ENCODE measurements around the gene TAF1. TPM values are rescaled to one million over a fixed set of nuclear protein-coding genes. Genes with fewer than 3 reads are reported as not detected.
"Not testable (repeated sequence)": the region's sequence is repeated elsewhere in the genome, so short reads cannot be mapped to it uniquely, and the experiment has no call there.

TAF1 gene
- total RNA-seq, 1 donor from 2014 or later = 28.4 TPM

DNA sequence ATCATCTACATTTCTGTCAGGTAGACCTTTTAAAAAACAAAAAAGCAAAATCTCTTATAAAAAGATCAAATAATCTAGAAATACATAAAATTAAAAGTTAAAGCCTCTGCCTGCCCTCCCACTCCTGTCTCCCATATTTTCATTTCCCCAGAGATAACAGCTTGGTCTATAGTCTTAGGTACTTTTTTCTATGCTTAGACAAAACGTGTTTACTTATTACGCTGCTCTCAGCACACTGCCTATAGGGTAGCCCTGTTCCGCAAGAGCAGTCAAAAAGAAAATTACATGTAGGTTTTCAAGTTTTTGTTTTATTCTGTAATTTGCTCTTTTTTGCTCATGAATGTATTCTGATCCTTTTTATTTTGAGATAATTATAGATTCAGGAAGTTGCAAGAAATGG lies 73.3 kb downstream of the TAF1 start:
- DNase-seq (ENCODE audit: low read depth in 2 of 2) = no peak

DNA sequence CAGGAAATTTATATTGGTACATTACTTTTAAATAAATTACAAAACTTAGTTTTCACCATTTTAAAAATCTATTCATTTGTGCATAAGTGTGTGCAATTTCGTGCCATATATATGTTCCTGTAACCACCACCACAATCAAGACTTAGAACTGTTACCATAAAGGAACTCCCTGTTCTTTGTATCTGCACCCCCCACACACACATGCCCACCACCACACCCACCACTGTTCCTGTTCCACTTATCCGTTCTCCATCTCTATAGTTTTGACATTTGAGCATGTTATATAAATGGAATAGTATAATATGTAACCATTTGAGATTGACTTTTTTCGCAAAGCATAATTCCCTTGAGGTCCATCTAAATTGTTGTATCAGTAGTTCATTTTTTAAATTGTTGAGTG lies 73.7 kb downstream of the TAF1 start:
- no peak for DNase-seq (ENCODE audit: low read depth in 2 of 2)

GRCh38 chrX:71440401-71440800 lies 74.2 kb downstream of the TAF1 start:
- DNase-seq (ENCODE audit: low read depth in 2 of 2) = no peak

DNA sequence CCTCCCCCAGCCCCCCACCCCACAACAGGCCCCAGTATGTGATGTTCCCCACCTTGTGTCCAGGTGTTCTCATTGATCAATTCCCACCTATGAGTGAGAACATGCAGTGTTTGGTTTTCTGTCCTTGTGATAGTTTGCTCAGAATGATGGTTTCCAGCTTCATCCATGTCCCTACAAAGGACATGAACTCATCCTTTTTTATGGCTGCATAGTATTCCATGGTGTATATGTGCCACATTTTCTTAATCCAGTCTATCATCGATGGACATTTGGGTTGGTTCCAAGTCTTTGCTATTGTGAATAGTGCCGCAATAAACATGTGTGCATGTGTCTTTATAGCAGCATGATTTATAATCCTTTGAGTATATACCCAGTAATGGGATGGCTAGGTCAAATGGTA lies 75.7 kb downstream of the TAF1 start:
- DNase-seq (ENCODE audit: low read depth in 2 of 2) = not testable (repeated sequence)

GRCh38 chrX:71450433-71451106 lies 84.4 kb downstream of the TAF1 start:
- no peak for DNase-seq (ENCODE audit: low read depth in 2 of 2)

GRCh38 chrX:71451518-71451917 lies 85.4 kb downstream of the TAF1 start:
- not testable (repeated sequence) for DNase-seq (ENCODE audit: low read depth in 2 of 2)

DNA sequence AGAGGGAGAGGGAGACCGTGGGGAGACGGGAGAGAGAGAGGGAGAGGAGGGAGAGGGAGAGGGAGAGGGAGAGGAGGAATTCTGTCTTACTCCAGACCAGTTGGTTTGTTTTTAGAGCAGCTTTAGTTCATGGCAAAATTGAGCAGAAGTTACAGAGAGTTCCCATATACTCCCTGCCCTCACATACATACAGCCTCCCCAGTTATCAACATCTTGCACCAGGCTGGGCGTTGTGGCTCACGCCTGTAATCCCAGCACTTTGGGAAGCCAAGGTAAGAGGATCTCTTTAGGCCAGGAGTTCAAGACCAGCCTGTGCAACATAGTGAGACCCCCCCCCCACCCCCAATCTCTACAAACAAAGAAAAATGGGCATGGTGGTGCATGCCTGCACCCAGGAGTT lies 86.9 kb downstream of the TAF1 start:
- no peak for DNase-seq (ENCODE audit: low read depth in 2 of 2)

DNA sequence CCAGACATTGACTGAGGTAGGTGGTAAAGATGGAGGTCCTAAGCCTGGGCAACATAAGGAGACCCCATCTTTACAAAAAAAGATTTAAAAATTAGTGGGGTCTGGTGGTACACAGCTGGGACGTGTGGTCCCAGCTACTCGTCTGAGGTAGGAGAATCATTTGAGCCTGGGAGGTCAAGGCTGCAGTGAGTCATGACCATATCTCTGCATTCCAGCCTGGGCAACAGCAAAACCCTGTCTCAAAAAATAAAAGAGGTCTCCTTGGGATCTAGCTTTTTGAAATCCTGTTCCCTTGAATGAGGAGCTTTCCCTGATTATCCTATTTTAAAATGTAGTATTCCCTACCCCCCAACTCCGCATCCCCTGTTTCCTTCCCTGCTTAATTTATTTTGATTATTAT lies 88.1 kb downstream of the TAF1 start:
- no peak for DNase-seq (ENCODE audit: low read depth in 2 of 2)

DNA sequence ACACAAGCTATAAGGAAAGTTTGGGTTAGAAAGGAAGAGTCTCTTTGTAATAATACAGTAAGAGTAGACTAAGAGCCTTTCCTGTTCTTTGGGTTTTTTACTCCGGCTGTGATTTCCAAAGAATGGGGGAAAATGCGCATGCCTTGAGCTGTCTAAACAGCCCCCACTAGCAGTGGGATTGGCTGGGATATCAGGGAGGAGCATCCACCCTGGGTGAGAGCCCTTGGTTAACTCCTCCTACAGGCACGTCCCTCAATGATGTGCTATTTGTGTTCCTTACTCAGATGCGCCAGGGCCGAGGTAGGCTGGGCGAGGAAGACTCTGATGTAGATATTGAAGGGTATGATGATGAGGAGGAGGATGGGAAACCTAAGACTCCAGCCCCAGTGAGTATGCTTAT lies 92.7 kb downstream of the TAF1 start:
- DNase-seq (ENCODE audit: low read depth in 2 of 2) = no peak

DNA sequence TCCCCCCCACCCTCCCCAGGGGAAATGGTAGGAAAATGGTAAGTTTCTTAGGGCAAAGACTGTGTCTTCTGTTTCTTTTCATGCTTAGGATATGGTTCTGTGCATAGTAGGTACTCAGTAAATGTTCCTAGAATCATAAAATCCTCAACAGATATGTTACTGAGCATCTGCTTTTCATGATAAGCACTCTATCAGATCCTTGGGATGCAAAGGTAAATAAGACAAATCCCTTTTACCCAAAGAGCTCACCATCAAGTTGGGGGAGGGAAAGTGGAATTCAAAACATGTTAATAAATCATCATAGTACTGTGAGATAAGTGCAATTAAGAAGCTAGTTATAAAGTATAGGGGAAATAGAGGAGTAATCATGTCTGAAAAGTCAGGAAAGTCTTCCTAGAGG lies 98.8 kb downstream of the TAF1 start:
- DNase-seq (ENCODE audit: low read depth in 2 of 2) = no peak

- DNase-seq (ENCODE audit: low read depth in 2 of 2) = no peak
Measured at GRCh38 chrX:71466979-71467523, 100.9 kb downstream of the TAF1 start.

DNA sequence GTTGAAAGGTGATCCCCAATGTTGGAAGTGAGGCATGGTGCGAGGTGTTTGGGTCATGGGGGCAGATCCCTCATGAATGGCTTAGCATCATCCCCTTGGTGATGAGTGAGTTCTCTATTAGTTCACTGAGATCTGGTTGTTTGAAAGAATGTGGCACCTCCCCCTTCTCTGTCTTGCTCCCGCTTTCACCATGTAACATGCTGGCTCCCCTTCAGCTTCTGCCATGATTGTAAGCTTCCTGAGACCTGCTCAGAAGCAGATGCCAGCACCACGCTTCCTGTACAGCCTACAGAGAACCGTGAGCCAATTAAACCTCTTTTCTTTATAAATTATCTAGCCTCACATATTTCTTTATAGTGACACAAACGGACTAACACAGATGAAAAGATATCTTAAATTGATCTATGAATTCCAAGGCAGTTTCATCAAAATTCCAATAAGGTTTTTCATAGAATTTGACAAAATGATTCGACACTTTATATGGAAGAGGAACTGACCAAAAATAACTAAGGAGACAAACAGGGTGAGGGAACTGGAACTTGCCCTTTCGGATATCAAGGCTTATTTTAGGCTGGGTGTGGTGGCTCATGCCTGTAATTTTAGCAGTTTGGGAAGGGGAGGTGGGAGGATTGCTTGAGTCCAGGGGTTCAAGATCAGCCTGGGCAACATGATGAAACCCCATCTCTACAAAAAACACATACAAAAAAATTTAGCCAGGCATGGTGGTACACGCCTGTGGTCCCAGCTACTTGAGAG lies 109.8 kb downstream of the TAF1 start:
- no peak for DNase-seq (ENCODE audit: low read depth in 2 of 2)

DNA sequence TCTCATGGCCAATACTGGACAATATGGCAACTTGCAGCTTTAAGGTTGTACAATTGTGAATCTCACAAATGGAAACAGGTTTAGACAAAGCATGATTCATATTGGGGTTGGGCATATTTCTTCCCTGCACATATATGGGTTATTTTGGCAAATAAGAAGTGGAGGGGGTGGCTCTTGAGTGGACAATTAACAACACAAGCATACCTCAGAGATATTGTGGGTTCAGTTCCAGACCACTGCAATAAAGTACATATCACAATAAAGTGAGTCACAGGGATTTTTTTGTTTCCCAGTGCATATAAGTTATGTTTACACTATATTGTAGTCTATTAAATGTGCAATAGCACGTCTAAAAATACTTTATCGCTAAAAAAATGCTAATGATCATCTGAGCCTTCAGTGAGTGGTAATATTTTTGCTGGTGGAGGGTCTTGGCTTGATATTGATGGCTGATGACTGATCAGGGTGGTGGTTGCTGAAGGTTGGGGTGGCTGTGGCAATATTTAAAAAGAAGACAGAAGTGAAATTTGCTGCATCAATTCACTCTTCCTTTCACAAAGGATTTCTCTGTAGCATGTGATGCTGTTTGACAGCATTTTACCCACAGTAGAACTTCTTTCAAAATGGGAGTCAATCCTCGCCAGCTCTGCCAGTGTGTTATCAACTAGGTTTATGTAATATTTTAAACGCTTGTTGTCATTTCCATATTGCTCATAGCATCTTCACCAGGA lies 116.2 kb downstream of the TAF1 start:
- no peak for DNase-seq (ENCODE audit: low read depth in 2 of 2)

- DNase-seq (ENCODE audit: low read depth in 2 of 2) = no peak
Measured at GRCh38 chrX:71487814-71488213, 121.7 kb downstream of the TAF1 start.

DNA sequence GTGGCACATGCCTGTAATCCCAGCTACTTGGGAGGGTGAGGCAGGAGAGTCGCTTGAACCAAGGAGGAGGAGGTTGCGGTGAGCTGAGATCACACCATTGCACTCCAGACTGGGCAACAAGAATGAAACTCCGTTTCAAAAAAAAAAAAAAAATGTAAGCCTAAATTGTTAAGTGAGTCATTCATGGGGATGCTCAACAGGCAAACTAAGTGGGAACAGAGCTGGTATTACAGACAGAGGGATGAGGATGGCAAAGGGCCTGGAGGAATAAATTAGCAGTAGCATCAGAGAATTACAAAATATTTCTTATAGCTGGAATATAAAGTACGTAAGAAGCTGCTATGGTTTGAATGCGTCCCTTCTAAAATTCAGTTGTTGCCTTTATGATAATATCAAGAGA lies 123.4 kb downstream of the TAF1 start:
- DNase-seq (ENCODE audit: low read depth in 2 of 2) = no peak

DNA sequence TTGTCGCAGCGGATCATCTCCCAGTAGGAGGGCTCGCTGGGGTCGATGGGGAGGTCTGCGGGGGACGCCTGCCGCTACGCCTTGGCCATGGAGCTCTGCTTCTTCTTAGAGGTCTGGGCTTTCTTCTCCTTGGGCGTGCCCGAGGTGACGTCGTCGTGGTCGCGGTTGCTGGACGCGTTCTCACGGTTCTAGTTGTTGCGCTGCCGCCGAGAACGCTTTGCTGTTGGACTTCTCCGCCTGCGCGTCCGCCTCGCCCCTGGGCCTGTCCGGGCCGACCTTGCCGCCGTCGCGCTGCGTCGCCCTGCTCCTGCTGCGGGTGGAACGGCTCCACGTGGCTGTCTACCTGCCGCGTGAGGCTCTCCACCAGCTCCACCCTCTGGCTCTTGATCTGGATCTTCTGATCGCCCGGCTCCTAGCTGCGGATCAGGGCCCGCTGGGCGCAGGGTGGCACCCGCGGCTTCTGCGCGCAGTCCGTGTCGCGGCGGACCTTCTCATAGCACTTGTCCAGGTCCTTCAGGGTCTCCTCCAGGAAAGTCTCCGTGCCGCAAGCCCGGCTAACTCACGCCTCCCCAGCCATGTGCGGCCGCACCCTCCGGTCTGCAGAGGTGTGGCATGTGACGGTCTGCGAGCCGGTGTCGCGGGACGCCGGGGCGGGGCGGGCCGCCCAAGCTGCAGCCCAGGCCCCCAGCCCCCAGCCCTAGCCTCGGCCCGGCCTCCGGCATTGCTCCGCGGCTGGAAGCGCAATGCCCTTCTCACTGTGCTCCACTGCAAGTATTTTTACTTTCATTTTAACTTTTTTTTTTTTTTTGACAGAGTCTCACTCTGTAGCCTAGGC lies 126.3 kb downstream of the TAF1 start:
- peak; percentile 27 to 49 for DNase-seq (ENCODE audit: low read depth in 2 of 2)

DNA sequence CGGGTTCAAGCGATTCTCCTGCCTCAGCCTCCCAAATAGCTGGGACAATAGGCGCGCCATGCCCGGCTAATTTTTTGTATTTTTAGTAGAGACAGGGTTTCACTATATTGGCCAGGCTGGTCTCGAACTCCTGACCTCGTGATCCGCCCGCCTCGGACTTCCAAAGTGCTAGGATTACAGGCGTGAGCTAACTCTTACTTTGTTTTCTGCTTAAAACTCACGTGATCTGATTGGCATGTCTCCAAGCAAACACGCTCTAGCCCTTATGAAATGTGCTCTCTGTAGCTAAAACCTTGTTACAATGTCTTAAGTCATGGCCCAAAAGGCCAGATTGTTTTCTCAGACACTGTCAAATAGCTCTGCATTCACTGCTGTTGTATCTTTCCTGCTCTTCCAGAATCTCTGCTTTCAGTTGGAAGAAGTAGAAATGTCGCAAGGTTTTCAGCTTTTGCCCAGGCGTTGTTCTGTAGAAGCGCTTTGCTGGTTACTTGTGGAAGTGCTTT lies 127.0 kb downstream of the TAF1 start:
- DNase-seq (ENCODE audit: low read depth in 2 of 2) = peak in 1 of 2 donors; percentile 3

DNA sequence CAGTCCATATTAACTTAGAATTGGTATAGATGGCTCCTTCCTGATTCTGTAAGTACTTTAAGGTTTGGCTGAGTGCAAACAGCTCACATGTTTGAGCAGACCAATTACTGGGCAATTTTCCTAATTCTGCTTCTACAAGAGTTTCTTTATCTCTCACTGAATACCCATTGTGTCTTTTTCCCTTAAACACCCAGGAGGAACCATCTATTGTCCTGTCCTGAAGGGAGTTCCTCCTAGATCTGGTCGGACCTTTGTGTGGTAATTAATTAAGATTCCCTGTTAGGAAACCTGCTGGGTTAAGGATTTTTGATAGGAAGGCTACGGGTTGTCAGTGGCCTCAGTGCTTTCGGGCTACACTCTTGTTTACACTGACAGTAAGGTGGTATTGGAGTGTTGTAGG lies 129.8 kb downstream of the TAF1 start:
- DNase-seq (ENCODE audit: low read depth in 2 of 2) = not testable (repeated sequence)

- no peak for DNase-seq (ENCODE audit: low read depth in 2 of 2)
Measured at GRCh38 chrX:71496476-71496875, 130.3 kb downstream of the TAF1 start.

DNA sequence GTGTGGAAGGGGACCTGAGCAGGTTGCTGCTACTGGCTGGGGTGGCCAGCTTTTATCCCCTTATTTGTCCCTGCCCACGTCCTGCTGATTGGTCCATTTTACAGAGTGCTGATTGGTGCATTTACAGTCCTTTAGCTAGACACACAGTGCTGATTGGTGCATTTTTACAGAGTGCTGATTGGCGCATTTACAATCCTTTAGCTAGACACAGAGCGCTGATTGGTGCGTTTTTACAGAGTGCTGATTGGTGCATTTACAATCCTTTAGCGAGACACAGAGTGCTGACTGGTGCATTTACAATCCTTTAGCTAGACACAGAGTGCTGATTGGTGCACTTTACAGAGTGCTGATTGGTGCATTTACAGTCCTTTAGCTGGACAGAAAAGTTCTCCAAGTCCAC lies 135.9 kb downstream of the TAF1 start:
- DNase-seq (ENCODE audit: low read depth in 2 of 2) = not testable (repeated sequence)

DNA sequence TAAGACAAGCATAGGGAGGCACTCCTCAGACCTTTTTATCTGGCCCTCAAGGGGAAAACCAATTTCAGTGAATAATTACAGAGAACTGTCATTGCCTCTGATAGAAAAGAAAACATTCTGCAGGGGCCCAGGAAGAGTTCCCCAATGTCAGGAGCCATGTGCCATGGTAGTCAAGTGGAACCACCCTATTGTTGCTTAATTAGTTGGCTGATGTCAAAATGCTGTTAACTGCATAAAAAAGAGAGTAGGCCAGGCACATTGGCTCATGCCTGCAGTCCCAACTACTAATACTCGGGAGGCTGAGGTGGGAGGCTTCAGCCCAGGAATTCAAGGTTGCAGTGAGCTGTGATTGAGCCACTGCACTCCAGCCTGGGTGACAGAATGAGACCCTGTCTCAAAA lies 138.2 kb downstream of the TAF1 start:
- DNase-seq (ENCODE audit: low read depth in 2 of 2) = no peak
